ENCODE data around the gene PGBD5.
A peak's percentile ranks its signal among the peaks of the same experiment; 100 is the strongest.

Gene PGBD5

DNA sequence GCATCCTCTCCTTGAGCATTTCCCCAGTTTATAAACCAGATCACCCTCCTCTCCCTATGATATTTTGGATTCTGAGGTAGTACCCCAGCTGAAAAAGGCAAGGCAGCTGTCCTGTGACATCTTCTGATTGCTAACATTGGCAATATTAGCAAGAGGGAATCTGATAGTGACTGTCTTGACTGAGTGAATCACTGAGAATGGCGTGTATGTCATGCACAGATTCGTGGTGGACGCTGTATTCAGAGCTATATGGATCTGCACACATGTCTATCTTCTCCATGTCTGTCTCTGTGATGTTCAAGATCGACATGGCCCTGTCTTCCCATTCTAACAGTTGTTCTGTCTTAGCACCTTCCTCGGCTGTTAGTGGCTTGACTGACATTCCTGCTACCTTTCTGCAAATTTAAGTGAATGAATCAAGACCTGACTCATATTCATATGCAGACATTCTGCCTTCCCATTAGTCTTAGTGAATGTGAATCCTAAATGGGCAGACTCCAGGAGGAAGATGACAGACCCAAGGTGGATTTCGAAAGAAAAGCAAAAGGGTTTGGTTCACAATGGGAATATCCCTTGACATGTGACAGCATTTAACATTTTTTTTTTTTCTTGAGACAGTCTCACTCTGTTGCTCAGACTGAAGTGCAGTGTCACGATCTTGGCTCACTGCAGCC is 97.7 kb downstream of the PGBD5 start:
- FAIRE-seq = no peak
- no peak for DNase-seq (ENCODE audit: insufficient read length, low spot score)

DNA sequence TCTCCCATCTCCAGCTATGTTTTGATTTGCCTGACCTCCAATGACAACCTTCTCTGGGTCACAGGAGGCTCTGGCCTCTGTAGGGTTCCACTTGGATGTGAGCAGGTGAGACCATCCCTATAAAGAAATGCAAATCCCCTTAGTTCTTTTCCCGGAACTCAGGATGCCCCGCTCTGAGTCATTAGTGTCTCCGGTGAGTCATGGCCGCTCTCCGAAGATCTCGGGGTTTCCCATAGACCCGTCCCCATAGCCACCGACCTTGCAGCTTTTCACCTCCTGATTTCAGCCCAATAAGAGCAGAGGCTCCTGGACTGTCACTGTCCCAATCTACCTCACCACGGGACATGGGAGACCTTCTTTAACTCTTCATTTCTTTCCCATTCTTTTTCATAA is 98.2 kb downstream of the PGBD5 start:
- DNase-seq (ENCODE audit: insufficient read length, low spot score) = no peak
- FAIRE-seq = no peak

DNA sequence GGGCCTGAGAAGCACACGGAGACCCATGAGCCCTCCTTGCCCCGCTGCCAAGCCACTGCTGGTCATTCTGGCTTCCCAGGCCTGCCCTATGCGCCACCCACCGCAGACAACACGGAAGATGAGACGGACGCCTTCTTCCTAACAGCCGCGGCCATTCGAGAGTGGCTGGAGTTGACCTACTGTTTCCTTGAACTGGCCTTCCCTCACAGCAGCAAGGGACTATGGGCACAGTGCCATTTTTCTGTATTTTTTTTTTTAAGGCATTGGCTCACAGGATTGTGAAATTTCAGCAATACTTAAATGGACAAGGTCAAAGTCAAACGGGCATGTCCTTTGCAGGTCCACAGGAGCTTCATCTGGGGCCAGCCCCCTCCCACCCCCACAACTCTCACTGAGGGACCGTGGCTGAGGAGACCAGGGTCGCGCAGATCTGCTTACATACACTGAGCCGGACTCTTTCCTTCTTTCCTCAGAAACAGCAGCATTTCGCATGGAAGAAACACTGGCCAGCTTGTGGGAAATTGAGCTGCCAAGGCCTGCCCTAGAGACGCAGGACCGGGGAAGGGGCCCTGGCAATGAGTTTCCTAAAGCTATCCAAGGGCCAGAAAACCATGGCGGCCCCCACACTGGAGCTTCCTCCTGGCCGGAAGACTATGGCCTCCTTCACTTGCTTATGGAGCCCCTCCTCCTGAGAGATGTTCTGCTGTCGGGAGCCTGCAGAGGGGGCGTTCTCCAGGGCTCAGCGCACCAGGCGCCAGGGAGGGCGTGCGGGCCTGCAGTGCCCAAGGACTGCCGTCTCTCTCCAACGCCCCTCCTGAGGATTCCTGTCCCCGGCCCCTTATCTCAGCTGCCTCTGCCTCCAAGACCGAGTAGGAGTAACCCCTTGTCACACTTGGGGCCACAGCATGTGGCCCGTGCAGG is 98.9 kb downstream of the PGBD5 start:
- no peak for FAIRE-seq
- DNase-seq (ENCODE audit: insufficient read length, low spot score) = no peak

DNA sequence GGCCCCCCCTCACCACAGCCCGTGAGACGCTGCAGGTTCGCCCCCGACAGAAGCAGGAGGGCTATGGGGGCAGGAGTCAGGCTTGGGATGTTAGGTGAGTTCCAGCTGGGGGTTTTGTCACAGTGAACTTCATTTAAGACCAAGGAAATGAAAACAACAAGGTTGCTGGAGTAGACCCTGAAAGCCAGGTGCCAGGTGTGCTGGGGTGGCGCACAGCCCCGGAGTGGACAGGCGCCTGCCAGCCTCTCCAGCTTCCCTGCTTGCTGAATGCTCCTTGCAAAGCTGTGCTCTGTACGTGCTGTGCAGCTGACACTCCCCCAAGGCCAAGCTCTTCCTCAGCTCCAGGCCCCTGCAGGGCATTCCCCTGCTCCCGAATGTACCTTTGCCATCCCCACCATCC is 102.4 kb downstream of the PGBD5 start:
- no peak for DNase-seq (ENCODE audit: insufficient read length, low spot score)

DNA sequence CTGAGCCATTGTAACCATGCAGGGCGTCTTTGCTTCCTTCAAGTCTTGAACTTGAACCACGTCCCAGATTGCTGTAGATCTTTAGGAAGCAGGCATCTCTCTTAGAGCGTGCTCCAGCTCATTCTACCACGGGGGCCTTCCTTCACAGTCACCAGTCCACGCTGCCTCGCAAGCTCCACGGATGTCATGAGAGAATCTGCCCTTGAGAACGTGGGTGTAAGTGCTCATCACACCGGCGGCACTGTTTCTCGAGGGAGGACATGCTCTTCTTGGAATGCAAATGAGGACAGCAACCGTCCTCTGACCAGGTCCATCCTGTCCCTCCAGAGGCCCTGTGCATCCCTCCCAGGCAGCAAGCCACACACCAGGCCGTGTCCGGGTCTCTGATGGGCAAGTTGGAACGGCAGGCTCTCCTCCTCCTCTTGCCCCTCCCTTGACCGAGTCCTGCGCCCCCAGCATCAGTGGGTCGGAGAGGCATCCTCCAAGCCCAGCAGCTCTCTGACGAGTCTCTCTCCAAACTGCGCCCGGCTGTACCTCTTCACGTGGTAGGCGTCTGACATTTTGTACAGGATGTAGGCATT is 103.1 kb downstream of the PGBD5 start:
- FAIRE-seq (no peak), DNase-seq (ENCODE audit: insufficient read length, low spot score) (no peak)

More for the DNA sequence above, 102.4 kb downstream of the PGBD5 start:
- no peak for FAIRE-seq

DNA sequence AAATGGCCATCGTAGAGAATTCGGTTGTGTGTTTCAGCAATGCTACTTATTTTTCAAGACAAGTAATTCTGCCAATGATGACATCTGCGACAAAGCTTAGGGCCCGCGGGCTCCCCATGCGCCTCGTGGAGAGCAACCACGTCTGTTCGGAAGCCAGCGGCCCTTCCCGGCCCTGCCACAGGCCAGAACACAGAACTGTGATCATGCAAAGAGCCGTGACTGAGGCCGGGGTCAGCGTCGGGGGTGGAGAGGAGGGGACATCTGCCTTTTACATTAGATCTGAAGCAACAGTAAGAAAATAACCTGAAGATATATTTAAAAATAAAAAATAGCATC is 103.7 kb downstream of the PGBD5 start:
- no peak for DNase-seq (ENCODE audit: insufficient read length, low spot score)
- FAIRE-seq = no peak

DNA sequence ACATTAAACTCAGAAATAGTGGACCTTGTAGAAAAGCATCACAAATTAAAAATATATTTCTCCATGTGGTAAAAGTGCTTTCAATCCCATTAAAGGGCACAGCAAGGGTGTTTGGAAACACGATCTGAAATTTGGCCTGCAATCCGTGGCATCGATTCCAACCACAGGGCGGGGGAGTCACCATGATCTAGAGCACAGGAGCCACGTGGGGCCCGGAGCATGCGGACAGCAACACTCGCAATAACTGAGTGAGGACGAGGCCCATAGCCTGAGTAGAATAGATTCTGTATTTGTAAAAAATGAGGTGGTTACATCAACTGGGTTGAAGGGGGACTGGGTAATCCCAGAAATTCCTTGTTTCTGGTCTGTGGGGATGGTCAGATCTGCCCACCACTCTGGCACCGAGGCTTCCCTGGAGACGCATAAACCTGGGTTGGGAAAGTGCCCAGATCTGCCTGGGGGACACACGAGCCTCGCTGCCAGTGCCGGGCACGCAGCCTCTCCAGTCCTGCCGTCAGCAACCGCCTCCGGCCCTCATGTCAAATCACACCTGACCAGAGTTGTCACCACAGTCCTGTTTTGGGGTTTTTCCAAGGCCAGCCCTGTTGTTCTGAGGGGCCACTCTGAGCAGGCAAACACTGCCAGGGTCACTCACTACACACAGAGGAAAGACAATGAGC is 104.3 kb downstream of the PGBD5 start:
- FAIRE-seq = no peak
- no peak for DNase-seq (ENCODE audit: insufficient read length, low spot score)

DNA sequence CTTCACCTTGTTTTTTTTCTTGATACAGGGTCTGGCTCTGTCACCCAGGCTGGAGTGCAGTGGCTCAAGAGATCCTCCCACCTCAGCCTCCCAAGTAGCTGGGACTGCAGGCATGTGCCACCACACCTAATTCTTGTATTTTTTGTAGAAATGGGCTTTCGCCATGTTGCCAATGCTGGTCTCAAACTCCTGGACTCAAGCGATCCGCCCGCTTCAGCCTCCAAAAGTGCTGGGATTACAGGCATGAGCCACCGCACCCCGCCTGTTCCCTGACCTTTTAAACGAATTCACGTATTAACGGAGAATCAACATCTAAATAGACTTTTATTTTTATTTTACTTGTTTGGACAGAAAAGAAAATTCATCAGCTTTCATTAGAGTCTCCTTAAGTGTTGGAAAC is 104.8 kb downstream of the PGBD5 start:
- FAIRE-seq (no peak), DNase-seq (ENCODE audit: insufficient read length, low spot score) (no peak)

DNA sequence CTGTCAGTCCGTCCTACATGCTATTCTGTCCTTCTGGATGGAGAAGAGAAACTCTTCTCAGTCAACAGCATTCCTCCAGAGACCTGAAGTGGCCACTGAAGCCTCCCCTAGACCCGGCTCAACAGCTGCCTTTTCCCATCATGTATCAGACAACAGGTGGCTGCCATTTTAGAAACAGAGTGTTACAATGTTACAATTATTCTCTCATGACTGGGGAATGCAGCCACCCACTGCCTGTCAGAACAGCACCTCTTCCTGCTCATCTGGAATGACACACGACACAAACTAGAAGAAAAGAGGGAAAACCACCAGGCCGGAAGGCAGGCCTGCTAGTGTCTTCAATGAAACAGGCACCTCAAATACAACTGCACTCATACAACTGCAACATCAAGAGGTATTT is 105.3 kb downstream of the PGBD5 start:
- DNase-seq (ENCODE audit: insufficient read length, low spot score) = no peak
- no peak for FAIRE-seq

DNA sequence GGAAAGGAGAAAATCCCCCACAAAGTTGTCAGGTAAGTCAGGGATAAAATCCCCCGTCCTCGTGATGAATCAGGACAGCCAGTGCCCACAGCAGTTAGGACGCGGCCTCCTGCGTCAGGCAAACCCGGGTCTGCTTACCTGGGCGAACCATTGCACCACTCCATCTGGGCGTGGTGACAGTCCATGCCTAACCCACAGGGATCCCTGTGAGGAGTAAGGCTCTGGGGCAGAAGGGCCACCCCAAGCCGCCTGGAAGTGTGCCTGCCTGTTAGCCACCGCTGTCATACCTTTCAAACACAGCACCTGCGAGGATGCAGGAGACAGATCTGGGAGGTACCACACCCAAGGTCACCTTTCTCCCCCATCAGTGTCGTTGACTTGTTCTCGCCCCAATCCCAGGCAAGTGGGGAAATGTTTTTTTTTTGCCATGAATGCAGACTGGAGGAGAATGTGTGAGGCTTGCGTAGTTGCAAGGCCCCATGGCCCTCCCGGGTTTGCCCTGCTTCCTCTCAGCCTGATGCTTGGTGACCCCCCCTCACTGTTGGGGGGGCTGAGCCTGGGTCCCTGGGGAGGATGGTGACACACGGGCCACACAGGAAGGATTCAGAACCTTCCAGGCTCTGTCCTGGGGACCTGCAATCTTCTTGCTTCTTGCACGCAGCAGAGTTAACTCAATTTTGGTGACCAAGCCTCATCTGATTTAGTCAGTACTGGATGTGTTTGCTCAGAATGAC is 107.0 kb downstream of the PGBD5 start:
- FAIRE-seq = no peak
- no peak for DNase-seq (ENCODE audit: insufficient read length, low spot score)

DNA sequence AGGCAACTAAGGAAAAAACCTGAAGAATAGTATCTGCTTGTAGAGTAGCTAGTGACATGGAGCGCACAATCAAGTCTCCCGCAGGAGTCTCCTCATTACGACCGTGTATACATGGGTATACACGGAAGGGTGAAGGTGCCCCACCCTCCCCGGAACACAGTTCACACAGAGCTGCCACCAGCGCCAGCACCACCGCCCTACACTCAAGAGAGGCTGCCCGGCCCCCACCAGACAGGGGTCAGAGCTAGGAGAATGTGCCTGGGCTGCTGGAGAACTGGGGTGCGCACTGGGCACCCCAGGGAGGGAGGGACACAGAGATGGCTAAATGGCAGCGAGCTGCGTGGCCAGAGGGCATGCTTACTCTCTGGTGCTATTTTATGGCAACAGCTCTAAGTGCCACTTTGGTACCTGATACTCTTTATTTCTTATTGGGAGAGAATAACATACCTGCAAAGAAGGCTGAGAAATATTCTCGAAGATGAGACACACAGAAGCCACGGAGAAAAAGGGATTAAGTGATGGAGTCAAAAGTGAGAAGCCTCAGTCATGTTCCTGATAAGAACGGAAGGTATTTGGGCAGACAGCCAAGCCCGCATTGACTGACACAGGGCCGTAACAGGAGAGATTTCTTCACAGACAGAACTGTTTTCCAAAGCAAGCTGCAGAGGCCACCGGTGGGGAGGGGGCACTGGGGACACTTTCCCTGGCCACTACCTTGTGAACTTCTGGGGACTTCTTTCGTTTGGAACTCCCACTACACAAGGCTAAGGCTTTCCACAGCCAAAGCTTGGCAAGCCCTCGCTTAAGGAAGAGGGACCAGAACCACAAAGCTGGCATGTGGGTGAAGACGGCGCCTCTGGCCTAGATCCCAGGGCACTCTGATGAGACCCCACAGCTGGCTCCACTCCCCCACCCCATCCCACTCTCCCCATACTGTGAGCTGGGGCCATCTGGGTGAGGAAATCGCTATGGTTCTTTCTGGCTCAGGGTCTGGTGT is 108.0 kb downstream of the PGBD5 start:
- DNase-seq (ENCODE audit: insufficient read length, low spot score) (no peak), FAIRE-seq (no peak)

DNA sequence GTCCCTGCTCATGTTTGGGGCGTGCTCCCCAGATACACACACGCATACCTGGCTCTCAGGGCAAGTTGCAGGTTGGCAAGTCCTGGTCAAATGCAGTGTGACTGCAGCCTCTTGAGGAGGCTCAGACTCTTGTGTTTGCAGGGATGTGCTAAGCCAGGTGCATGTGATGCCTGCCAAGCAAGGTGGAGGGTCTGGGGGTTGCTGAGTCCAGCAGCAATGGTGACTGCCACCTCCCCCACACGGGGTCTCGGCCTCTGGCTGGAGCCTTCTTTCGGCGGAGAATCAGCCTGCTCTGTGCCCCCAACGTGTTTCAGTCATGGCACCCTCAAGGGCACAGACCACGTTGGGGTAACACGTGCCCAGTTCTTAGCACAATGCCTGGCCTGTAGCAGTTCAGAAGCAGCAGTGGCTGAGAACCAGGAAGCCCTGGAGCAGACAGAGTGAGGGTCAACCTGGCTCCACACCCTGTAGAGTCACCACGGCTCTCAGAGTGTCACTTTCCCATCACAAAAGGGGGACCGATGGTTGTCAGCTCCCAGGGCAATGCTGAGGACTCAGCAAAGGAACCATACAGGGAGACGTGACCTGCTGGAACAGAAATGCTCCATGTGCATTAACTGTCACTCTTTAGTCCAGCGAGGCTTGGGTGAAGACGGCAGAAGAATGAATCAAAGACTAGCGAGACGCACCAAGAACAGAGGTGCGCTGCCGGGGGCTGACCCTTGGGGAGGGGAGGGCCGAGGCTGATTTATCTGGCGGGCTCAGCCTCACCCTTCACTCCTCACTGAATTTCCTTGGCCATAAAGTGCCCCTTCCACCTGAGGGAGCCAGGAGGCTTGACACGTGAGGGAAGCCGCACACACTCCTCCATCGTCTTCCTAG is 109.0 kb downstream of the PGBD5 start:
- FAIRE-seq = no peak

DNA sequence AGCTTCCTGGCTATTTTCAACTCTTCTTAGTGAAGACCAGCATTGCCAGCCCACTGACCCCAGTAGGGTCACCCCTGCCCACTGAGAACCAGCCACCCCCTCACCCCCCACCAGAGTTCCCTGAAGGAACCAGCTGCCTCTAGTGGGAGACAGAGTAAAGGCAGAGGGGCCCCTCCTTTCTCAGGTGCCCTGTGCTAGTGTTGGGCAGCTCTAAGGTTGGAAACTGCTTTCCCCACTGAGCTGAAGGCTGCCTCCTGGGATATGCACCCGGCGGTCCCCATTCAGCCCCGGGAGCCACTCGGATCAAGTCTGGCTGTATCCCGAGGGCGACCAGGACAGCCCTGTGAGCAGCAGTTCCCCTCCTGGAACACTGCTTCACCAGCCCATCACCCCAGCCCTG is 111.0 kb downstream of the PGBD5 start:
- no peak for DNase-seq (ENCODE audit: insufficient read length, low spot score)
- FAIRE-seq = no peak

More for the DNA sequence above, 109.0 kb downstream of the PGBD5 start:
- DNase-seq (ENCODE audit: insufficient read length, low spot score) = no peak

DNA sequence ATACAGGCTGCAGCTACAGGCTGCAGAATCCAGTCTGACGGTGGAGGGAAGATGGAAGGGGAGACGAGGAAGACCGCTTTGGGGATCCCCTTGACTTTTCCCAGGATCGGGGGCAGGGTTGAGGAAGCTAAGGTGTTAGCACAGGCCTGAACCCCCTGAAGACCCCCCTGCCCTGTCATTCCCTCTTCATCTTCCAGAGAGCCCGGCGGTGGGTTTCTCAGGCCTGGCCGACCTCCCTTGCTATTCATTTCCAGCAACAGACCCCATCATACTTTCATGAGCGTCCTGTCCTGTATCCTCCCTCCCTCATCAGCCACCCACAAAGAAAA is 112.0 kb downstream of the PGBD5 start:
- no peak for FAIRE-seq
- no peak for DNase-seq (ENCODE audit: insufficient read length, low spot score)

DNA sequence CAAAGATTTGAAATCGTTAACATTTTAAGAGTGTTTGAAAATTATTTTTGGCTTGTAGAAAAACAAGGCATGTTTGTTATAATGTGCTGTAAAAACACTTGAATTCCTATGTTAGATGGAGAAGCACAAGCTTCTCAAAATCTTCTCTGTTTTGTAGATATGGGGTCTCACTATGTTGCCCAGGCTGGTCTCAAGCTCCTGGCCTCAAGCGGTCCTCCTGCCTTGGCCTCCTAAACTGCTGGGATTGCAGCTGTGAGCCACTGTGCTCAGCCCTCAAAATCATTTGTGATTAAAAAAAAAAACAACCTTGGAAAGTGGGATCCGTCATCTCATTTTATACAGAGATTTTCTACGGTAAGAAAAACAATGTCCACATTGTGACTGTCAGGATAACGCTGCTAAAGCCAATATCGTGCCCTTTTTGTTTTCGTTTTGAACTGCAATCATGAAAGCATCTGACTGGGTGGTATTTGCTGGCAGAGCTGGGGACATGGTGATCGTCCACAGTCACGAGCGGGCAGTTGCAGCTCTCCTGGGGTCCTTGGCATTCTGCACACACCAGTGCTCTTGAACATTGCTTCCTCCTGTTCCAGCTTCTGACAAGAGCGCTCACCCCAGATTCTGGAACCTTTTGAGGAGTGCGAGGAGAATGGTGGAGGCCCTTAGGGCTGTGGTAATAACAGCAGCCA is 112.5 kb downstream of the PGBD5 start:
- no peak for FAIRE-seq
- DNase-seq (ENCODE audit: insufficient read length, low spot score) = no peak

DNA sequence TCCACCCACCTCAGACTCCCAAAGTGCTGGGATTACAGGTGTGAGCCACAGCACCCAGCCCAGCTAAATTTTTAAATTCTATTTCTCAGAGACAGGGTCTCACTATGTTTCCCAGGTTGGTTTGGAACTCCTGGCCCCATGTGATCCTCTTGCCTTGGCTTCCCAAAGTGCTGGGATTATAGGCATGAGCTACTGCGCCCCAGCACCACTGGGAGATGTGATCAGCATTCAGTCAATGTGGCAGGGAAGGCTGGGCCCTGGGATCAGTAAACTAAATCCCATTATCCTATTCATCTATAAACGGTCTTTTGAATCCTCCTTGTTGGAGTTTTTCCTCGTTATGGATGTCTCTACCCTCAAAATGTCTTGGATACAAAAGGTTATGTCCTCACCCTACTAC is 113.5 kb downstream of the PGBD5 start:
- DNase-seq (ENCODE audit: insufficient read length, low spot score) (no peak), FAIRE-seq (no peak)

DNA sequence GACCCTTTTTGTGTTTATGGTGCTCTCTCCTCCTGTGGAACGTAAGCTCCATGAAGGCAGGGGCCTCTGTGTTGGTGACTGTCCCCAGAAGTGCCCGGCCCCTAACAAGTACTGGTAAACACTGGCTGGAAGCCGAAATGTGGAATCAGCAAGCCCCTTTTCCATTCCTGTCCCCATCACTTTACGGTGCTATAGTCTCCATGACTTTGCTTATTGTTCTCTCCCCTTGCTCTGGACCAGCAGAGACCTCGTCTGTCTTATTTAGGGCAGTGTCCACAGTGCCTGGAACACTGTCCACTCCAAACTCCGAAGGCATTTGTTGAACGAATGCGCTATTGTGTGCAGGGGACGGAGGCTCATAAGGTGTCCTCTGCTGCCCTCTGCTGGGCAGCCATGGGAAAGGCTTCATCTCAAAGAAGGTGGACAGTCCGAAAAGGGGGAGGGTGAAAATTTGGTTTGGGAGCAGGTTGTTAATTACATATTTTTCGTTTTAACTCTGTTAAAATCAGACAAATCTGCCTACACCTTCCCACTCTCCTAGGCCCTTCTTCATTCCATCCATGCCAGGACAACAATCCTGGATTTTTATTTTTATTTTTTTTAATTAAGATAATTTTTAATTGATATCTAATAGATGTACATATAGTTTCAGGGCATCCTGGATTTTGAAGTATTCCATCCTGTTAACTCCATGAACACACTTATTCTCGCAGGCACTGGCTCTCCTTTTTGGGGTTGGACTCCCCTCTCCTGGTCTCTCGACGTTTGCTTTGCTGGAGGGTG is 115.6 kb downstream of the PGBD5 start:
- peak; percentile 94 for FAIRE-seq
- peak; percentile 79 for DNase-seq (ENCODE audit: insufficient read length, low spot score)

All from GM19239 (cell line).